Tibial nerve (tissue), 4 donors: Measurements from ENCODE around the gene PLEKHM1.
"Not testable (repeated sequence)": the region's sequence is repeated elsewhere in the genome, so short reads cannot be mapped to it uniquely, and the experiment has no call there.

Experiments used
- EP300 ChIP-seq, 2 donors: sonication (generic); formaldehyde crosslinking; IDR thresholded peaks; one replicate each; pipeline ENCODE4 v1.6.1; 2017; ENCODE audit warnings: antibody characterized with exemption in 2 of 2, mild to moderate bottlenecking in 1 of 2
- POLR2A ChIP-seq, 2 donors: fragments of 450-650 bp; IDR thresholded peaks; one replicate each; pipeline ENCODE4 v1.6.1; 2017; ENCODE audit warnings: antibody characterized with exemption in 2 of 2, mild to moderate bottlenecking in 2 of 2, moderate library complexity in 2 of 2
- TF ChIP-seq, protein P1 (sequence below), 5 experiments: fragments of 200-600 bp in 3 of 5; fragments of 450-650 bp in 2 of 5; sonication (generic) in 3 of 5; IDR thresholded peaks; one replicate each; pipeline ENCODE4 v1.5.1; 2016 to 2019; ENCODE audit warnings: antibody characterized with exemption in 5 of 5, mild to moderate bottlenecking in 3 of 5, moderate library complexity in 2 of 5

DNA sequence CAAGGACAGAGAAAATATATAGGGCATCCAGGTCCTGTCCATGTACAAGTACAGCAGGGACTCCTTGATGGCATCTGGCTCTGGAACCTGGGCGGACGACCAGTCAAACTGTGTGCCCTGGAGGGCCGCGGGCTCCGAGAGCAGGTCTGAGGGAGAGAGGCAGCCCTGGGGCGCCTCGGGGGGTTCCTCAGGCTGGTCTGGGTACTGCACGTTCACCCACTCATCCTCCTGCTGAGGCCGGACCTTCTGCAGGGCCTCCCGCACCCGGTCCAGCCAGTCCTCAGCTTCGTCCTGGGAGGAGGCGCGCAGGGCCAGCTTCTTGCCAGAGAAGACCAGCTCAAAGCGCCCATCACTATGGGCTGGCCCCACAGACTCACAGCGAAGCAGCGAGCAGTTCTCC is 36.8 kb downstream of the PLEKHM1 start:
- TF ChIP-seq, protein P1, sequence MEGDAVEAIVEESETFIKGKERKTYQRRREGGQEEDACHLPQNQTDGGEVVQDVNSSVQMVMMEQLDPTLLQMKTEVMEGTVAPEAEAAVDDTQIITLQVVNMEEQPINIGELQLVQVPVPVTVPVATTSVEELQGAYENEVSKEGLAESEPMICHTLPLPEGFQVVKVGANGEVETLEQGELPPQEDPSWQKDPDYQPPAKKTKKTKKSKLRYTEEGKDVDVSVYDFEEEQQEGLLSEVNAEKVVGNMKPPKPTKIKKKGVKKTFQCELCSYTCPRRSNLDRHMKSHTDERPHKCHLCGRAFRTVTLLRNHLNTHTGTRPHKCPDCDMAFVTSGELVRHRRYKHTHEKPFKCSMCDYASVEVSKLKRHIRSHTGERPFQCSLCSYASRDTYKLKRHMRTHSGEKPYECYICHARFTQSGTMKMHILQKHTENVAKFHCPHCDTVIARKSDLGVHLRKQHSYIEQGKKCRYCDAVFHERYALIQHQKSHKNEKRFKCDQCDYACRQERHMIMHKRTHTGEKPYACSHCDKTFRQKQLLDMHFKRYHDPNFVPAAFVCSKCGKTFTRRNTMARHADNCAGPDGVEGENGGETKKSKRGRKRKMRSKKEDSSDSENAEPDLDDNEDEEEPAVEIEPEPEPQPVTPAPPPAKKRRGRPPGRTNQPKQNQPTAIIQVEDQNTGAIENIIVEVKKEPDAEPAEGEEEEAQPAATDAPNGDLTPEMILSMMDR (IDR thresholded peaks at IDR 0.05): not testable (repeated sequence)
- TF ChIP-seq POLR2A, EP300 (IDR thresholded peaks at IDR 0.05): not testable (repeated sequence)
